ENCODE data around the gene REEP1.

REEP1 gene

DNA sequence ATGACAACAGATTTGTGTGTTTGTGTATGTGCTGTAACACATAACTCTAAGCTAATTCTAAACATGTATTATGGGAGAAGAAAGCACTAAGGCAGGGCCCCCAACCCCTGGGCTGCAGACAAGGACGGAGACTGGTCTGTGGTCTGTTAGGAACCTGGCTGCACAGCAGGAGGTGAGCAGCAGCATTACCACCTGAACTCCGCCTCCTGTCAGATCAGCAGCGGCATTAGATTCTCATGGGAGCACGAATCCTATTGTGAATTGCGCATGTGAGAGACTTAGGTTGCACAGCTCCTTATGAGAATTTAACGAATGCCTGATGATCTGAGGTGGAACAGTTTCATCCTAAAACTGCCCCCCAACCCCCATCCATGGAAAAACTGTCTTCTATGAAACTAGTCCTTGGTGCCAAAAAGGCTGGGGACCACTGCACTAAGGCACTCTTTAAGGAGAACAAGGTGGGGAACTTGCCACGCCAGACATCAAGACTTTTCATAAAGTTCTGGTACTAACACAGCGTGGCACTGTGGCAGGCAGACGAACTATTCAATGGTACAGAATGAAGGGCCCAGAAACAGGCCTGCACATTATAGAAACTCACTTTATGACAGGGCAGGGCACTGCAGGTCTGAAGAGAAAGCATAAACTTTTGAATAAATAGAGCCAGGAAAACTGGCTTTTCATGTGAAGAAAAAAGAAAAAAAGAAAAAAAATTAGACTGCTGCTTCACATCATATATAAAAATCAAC is 14.0 kb downstream of the REEP1 start:
- no peaks in the 10 kb centered on the region for H3K36me3 ChIP-seq
- H3K27me3 ChIP-seq (ENCODE audit: insufficient read depth, low read depth, severe bottlenecking): no peaks in the 10 kb centered on the region
- TF ChIP-seq, protein P1, sequence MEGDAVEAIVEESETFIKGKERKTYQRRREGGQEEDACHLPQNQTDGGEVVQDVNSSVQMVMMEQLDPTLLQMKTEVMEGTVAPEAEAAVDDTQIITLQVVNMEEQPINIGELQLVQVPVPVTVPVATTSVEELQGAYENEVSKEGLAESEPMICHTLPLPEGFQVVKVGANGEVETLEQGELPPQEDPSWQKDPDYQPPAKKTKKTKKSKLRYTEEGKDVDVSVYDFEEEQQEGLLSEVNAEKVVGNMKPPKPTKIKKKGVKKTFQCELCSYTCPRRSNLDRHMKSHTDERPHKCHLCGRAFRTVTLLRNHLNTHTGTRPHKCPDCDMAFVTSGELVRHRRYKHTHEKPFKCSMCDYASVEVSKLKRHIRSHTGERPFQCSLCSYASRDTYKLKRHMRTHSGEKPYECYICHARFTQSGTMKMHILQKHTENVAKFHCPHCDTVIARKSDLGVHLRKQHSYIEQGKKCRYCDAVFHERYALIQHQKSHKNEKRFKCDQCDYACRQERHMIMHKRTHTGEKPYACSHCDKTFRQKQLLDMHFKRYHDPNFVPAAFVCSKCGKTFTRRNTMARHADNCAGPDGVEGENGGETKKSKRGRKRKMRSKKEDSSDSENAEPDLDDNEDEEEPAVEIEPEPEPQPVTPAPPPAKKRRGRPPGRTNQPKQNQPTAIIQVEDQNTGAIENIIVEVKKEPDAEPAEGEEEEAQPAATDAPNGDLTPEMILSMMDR (IDR thresholded peaks at IDR 0.05; ENCODE audit: low read depth, low read length): no peak
- H3K9me3 ChIP-seq (ENCODE audit: severe bottlenecking): no peaks in the 10 kb centered on the region
- DNase-seq: peak; percentile 44
- H3K27ac ChIP-seq: no peak overlapping the region
- H3K4me3 ChIP-seq (ENCODE audit: low read depth, low read length): no peak overlapping the region

DNA sequence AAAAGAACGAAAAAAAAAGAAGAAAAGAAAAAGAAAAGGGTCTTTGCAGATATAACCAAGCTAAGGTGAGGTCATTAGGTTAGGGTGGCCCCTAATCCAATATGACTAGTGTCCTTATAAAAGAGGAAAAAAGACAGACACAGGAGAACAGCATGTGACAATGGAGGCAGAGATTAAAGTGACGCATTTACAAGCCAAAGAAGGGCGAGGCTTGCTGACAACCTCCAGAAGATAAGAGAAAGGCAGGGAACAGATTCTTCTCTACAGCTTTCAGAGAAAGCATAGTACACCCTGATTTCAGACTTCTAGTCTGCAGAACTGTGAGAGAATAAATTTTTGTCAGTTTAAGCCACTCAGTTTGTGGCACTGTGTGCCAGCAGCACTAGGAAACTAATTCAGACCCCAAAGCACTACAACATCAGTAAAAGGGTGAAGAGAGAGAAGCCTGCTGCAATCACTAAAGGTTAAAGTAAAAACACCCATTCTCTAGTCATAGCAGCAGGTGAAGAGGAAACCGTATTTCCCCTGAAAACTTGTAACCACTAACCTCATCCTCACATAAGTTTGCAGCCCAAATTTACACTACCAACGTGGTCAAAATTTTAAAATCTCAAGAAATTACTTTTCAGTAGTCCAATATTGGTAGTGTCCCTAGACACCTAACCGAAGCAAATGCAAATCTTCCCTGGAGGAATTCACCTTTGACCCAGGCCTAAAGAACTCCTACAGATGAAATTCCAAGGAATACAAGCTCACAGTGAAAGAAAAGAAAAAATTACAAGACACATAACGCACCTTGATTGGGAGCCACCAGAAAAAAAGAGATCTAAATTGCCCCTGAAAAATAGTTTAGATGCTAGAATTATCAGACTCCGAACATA is 17.5 kb downstream of the REEP1 start:
- no peak overlapping the region for H3K4me3 ChIP-seq (ENCODE audit: low read depth, low read length)

DNA sequence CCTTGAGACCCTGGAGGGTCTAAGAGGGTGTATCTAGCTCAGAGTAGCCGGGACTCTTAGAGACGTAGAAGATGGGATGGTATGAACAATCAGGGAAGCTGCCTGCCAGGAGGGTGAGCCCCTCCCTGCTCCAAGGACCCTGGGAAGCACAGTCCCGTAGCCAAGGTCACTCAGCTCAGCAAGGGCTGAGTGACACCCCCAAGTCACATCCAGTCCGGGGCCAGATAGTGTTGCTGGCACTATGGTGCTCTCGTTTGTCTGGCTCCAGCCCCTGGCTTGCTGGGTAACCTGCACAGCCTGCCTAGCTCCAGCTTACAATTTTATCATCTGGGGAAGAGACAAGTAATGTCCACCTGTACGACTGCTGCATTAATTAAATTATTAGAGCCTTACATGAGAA is 22.3 kb downstream of the REEP1 start:
- TF ChIP-seq, protein P1 (IDR thresholded peaks at IDR 0.05; ENCODE audit: low read depth, low read length): no peak

More for the DNA sequence above, 17.5 kb downstream of the REEP1 start:
- Histone ChIP-seq H3K27ac (no peak overlapping the region), H3K27me3 (ENCODE audit: insufficient read depth, low read depth, severe bottlenecking) (no peaks in the 10 kb centered on the region), H3K9me3 (ENCODE audit: severe bottlenecking) (peaks cover 2% of the 10 kb centered on the region), H3K36me3 (no peaks in the 10 kb centered on the region)
- TF ChIP-seq, protein P1 (IDR thresholded peaks at IDR 0.05; ENCODE audit: low read depth, low read length): no peak
- no peak for DNase-seq

DNA sequence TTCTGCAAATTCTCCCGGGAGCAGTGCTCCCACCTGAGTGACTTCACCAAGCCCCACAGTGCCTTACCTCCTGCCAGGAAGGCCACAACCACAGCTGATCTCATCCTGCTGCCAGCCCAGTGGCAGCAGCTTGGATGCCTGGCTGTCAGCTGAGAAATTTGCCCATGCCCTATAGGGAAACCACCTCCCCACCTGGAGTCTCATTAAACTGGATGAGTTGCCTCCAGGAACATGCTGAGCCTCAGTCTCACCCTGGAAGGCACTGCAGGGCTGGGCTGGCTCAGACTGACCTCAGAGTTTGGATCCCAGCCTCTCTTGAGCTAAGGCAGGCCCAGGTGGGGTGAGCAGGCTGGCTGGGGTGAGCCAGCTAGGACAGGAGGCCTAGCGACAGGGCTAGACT is 23.3 kb downstream of the REEP1 start:
- H3K4me3 ChIP-seq (ENCODE audit: low read depth, low read length): no peak overlapping the region
- no peak overlapping the region for H3K27ac ChIP-seq
- no peaks in the 10 kb centered on the region for H3K36me3 ChIP-seq
- peaks cover 2% of the 10 kb centered on the region for H3K9me3 ChIP-seq (ENCODE audit: severe bottlenecking)
- TF ChIP-seq, protein P1 (IDR thresholded peaks at IDR 0.05; ENCODE audit: low read depth, low read length): no peak
- DNase-seq: no peak
- H3K27me3 ChIP-seq (ENCODE audit: insufficient read depth, low read depth, severe bottlenecking): no peaks in the 10 kb centered on the region

More for the DNA sequence above, 22.3 kb downstream of the REEP1 start:
- Histone ChIP-seq H3K27me3 (ENCODE audit: insufficient read depth, low read depth, severe bottlenecking) (no peaks in the 10 kb centered on the region), H3K9me3 (ENCODE audit: severe bottlenecking) (peaks cover 2% of the 10 kb centered on the region), H3K27ac (no peak overlapping the region), H3K4me3 (ENCODE audit: low read depth, low read length) (no peak overlapping the region), H3K36me3 (no peaks in the 10 kb centered on the region)
- no peak for DNase-seq

DNA sequence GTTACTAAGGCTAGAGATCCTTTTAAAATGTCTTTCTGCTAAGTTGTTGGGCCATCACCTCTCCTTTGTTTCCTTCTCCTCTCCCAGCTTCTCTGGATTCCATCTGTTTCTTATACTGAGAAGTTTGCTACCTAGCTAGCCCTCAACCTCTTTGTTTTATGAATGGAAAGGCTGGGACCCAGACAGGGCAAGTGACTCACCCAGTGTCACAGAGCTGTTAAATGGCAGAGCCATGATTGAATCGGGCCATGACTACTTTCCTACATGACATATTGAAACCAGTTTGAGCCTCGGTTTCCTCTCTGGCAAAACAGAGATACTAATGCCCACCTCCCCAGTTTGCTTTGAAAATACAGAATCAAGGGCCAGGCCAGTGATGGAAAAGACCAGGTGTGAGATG is 24.1 kb downstream of the REEP1 start:
- H3K4me3 ChIP-seq (ENCODE audit: low read depth, low read length): no peak overlapping the region
- no peak for DNase-seq
- TF ChIP-seq, protein P1 (IDR thresholded peaks at IDR 0.05; ENCODE audit: low read depth, low read length): no peak
- H3K9me3 ChIP-seq (ENCODE audit: severe bottlenecking): peaks cover 2% of the 10 kb centered on the region
- H3K27me3 ChIP-seq (ENCODE audit: insufficient read depth, low read depth, severe bottlenecking): no peaks in the 10 kb centered on the region
- H3K36me3 ChIP-seq: no peaks in the 10 kb centered on the region
- H3K27ac ChIP-seq: no peak overlapping the region

All from WERI-Rb-1 (cell line).